Measurements from ENCODE around the gene RERE. TPM values are rescaled to one million over a fixed set of nuclear protein-coding genes. Genes with fewer than 3 reads are reported as not detected.

Gene RERE
- total and polyA plus RNA-seq, 7 donors: 38.8 to 308 (median 99.7) TPM

- intact Hi-C loops (cut with DNase I): no loop called here
- peaks cover 5% of the 10 kb centered on the region for H3K4me1 ChIP-seq
- no peaks in the 10 kb centered on the region for H3K36me3 ChIP-seq (ENCODE audit: insufficient read depth in 1 of 2, low read depth in 1 of 2)
- H3K27me3 ChIP-seq (ENCODE audit: insufficient read depth in 3 of 3, low read length in 2 of 3): no peaks in the 10 kb centered on the region
- H3K9me3 ChIP-seq: no peaks in the 10 kb centered on the region
- no peak for TF ChIP-seq CTCF (IDR thresholded peaks at IDR 0.05)
- no peak overlapping the region for H3K27ac ChIP-seq
- peak in 1 of 2 donors; percentile 61 for DNase-seq
- ATAC-seq: no peak
- 78 to 81% (median 80%) methylated on average over 10 of the region's 10 CpGs for WGBS, 3 donors
- no peak overlapping the region for H3K4me3 ChIP-seq
Measured at GRCh38 chr1:8342325-8342724, 475.1 kb downstream of the RERE start.

GRCh38 chr1:8340448-8340847 lies 477.0 kb downstream of the RERE start:
- H3K27ac ChIP-seq: no peak overlapping the region
- H3K4me3 ChIP-seq: no peak overlapping the region
- no peaks in the 10 kb centered on the region for H3K27me3 ChIP-seq (ENCODE audit: insufficient read depth in 3 of 3, low read length in 2 of 3)
- intact Hi-C loops (cut with DNase I): no loop called here
- 44 to 51% (median 48%) methylated on average over 6 of the region's 6 CpGs for WGBS, 3 donors
- ATAC-seq (no peak), DNase-seq (no peak)
- H3K36me3 ChIP-seq (ENCODE audit: insufficient read depth in 1 of 2, low read depth in 1 of 2): no peaks in the 10 kb centered on the region
- no peaks in the 10 kb centered on the region for H3K9me3 ChIP-seq
- peaks cover 5% of the 10 kb centered on the region for H3K4me1 ChIP-seq
- no peak for TF ChIP-seq CTCF (IDR thresholded peaks at IDR 0.05)

GRCh38 chr1:8339203-8339600 lies 478.2 kb downstream of the RERE start:
- Histone ChIP-seq H3K36me3 (ENCODE audit: insufficient read depth in 1 of 2, low read depth in 1 of 2) (no peaks in the 10 kb centered on the region), H3K4me3 (no peak overlapping the region), H3K4me1 (peaks cover 5% of the 10 kb centered on the region), H3K9me3 (no peaks in the 10 kb centered on the region), H3K27ac (no peak overlapping the region), H3K27me3 (ENCODE audit: insufficient read depth in 3 of 3, low read length in 2 of 3) (no peaks in the 10 kb centered on the region)
- WGBS, 3 donors: 94 to 95% (median 94%) methylated on average over 13 of the region's 13 CpGs
- TF ChIP-seq CTCF (IDR thresholded peaks at IDR 0.05): no peak
- no peak for DNase-seq
- intact Hi-C loops (cut with DNase I): no loop called here
- ATAC-seq: no peak

- Histone ChIP-seq H3K36me3 (ENCODE audit: insufficient read depth in 1 of 2, low read depth in 1 of 2) (no peaks in the 10 kb centered on the region), H3K9me3 (no peaks in the 10 kb centered on the region), H3K4me3 (no peak overlapping the region), H3K27ac (no peak overlapping the region), H3K27me3 (ENCODE audit: insufficient read depth in 3 of 3, low read length in 2 of 3) (no peaks in the 10 kb centered on the region), H3K4me1 (peaks cover 1% of the 10 kb centered on the region)
- DNase-seq: no peak
- 95 to 96% (median 95%) methylated on average over 26 of the region's 26 CpGs for WGBS, 3 donors
- intact Hi-C loops (cut with DNase I): no loop called here
- no peak for TF ChIP-seq CTCF (IDR thresholded peaks at IDR 0.05)
- ATAC-seq: no peak
Measured at GRCh38 chr1:8338526-8339202, 478.8 kb downstream of the RERE start.
